Keratinocyte (primary cell): ENCODE measurements around the gene CLRN3. TPM values are rescaled to one million over a fixed set of nuclear protein-coding genes. Genes with fewer than 3 reads are reported as not detected.
A peak's percentile ranks its signal among the peaks of the same experiment; 100 is the strongest.

Experiments used
- DNase-seq: peaks from one replicate; pipeline ENCODE4 v3.0.0-alpha.2; 2011; ENCODE audit warnings: low read depth, missing footprints, low spot score
- FAIRE-seq: peaks from 2 replicates; lab custom pipeline; 2011; peaks lifted over from hg19 to GRCh38; lab: Jason Lieb, UNC
- H2AFZ ChIP-seq: 2 replicates; pipeline ENCODE4 v1.6.0; 2012; ENCODE audit warnings: low read length, control low read depth, inconsistent platforms; ENCODE audit not compliant: control insufficient read depth
- H3K27ac ChIP-seq: 2 replicates; pipeline ENCODE4 v1.5.1; 2011; ENCODE audit warnings: low read length; ENCODE audit not compliant: control insufficient read depth, insufficient read depth
- H3K27me3 ChIP-seq: 3 replicates; pipeline ENCODE4 v1.6.0; 2011; ENCODE audit warnings: low read length; ENCODE audit not compliant: control insufficient read depth, insufficient read depth; ENCODE audit errors: extremely low read depth
- H3K36me3 ChIP-seq, 2 experiments: 2 replicates in 1 of 2; 3 replicates in 1 of 2; pipeline ENCODE4 v1.5.1; 2011; ENCODE audit warnings: low read length in 2 of 2, mild to moderate bottlenecking in 1 of 2; ENCODE audit not compliant: control insufficient read depth in 2 of 2, insufficient read depth in 2 of 2; ENCODE audit errors: extremely low read depth in 1 of 2
- H3K4me1 ChIP-seq: 3 replicates; pipeline ENCODE4 v1.5.1; 2011; ENCODE audit warnings: low read length; ENCODE audit not compliant: control insufficient read depth, insufficient read depth; ENCODE audit errors: extremely low read depth
- H3K4me2 ChIP-seq: 3 replicates; pipeline ENCODE4 v1.6.0; 2011; ENCODE audit warnings: low read depth, low read length; ENCODE audit not compliant: control insufficient read depth, insufficient read depth; ENCODE audit errors: extremely low read depth
- H3K4me3 ChIP-seq, 3 experiments: fragments of 200-600 bp in 1 of 3; sonication (generic) in 1 of 3; 2 replicates in 2 of 3; 3 replicates in 1 of 3; pipeline ENCODE4 v1.5.1; 2011 to 2016; ENCODE audit warnings: low read length in 3 of 3, mild to moderate bottlenecking in 3 of 3, control low read depth in 2 of 3, inconsistent platforms in 1 of 3, low read depth in 1 of 3, mixed read lengths in 1 of 3, mixed run types in 1 of 3, moderate library complexity in 1 of 3; ENCODE audit not compliant: control insufficient read depth in 2 of 3, insufficient read depth in 2 of 3; ENCODE audit errors: extremely low read depth in 1 of 3
- H3K79me2 ChIP-seq: 2 replicates; pipeline ENCODE4 v1.6.0; 2012; ENCODE audit warnings: low read length; ENCODE audit not compliant: control insufficient read depth, insufficient read depth
- H3K9ac ChIP-seq: 3 replicates; pipeline ENCODE4 v1.6.0; 2011; ENCODE audit warnings: low read length; ENCODE audit not compliant: control insufficient read depth, insufficient read depth; ENCODE audit errors: extremely low read depth
- H3K9me1 ChIP-seq: 3 replicates; pipeline ENCODE4 v1.6.0; 2011; ENCODE audit warnings: low read length; ENCODE audit not compliant: control insufficient read depth, insufficient read depth; ENCODE audit errors: extremely low read depth
- H3K9me3 ChIP-seq: 2 replicates; pipeline ENCODE4 v1.5.1; 2012; ENCODE audit warnings: low read depth, low read length; ENCODE audit not compliant: control insufficient read depth
- H4K20me1 ChIP-seq: 3 replicates; pipeline ENCODE4 v1.6.0; 2011; ENCODE audit warnings: low read length; ENCODE audit not compliant: control insufficient read depth, insufficient read depth; ENCODE audit errors: extremely low read depth
- CTCF ChIP-seq, 3 experiments: IDR thresholded peaks in 1 of 3; conservative IDR thresholded peaks in 1 of 3; optimal IDR thresholded peaks in 1 of 3; 2 replicates in 2 of 3; 3 replicates in 1 of 3; pipeline versions ENCODE3 to v1.5.1; 2011; ENCODE audit warnings: low read length in 3 of 3, mild to moderate bottlenecking in 3 of 3, moderate library complexity in 2 of 3, control low read depth in 1 of 3, inconsistent platforms in 1 of 3; ENCODE audit not compliant: insufficient read depth in 2 of 3; ENCODE audit errors: extremely low read depth in 1 of 3
- EZH2 ChIP-seq: IDR thresholded peaks from one replicate; pipeline ENCODE4 v1.6.1; 2012; ENCODE audit warnings: inconsistent platforms, mild to moderate bottlenecking, low read length, moderate library complexity
- dilution Hi-C: fragments of 300-500 bp; cut with MboI; formaldehyde crosslinking; loops from one replicate; pipeline ENCODE4 v1.7.0; 2020; ENCODE audit warnings: low sequenced_read_pairs; ENCODE audit not compliant: extremely low pct_ligation_motif_present
- polyA plus RNA-seq, 5 experiments: library from polyadenylated mRNA; depleted of rRNA in 3 of 5; stranded (reverse) in 3 of 5; stranded (forward) in 1 of 5; unstranded in 1 of 5; fragments of >200 nt; gene quantifications; 1 replicate in 1 of 5; 2 replicates in 3 of 5; 3 replicates in 1 of 5; pipeline versions ENCODE4 v1.2.1 to v1.2.3, GENCODE V29; 2011 to 2012; ENCODE audit warnings: missing spikeins in 2 of 5, low read depth in 1 of 5, low replicate concordance in 1 of 5

CLRN3 gene
- polyA plus RNA-seq, 1 donor (not counting 4 experiments of a cell fraction or from before 2014, with no cell fraction given), result not detected

DNA sequence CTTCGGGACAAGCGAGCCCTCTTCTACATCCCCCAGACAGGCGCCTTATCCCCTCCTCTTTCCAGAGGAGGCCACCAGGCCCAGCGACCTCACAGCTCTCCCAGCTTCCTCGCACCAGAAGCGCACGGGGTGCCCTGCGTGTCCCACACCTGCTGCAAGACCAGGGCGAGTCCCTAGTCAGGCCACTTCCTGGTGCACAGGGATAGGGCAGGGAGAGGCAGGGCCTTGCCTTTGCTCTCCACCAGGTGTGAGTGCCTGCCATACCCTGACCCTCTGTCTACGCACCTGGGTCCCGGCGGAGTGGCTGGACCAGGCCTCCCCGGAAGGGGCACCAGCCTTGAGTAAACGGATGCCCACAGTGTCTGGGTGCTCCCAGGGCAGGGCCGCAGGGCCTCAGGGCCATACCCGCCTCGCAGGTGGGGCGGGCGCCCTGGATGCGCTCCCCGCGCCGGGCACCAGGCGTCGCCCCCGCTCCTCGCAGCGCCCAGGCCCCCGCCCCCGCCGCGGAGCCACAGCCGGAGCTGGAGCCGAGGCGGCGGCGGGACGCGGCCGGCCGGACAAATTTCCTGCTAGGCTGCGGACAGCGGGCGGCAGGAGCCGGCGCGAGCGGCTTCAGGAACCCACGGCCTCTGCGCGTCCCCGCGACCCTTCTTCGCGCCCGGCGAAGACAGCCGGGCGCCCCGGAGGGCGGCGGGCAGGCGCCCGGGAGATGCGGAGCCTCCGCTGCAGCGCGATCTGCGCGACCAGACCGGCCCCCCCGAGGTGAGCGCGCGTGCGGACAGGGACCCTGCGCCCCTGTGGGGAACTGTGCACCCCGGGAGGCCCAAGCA lies 14.0 kb upstream of the CLRN3 start, which contains the start of gene PTPRE:
Gene PTPRE (plus strand): TSS at position 556 of the 830 bp plus-strand sequence. CDS start 133,779 bp downstream, outside the sequence.
- Histone ChIP-seq H3K27ac (no peak within 1 kb of the TSS), H3K36me3 (no peaks in the 10 kb centered on the region), H3K4me1 (no peaks in the 10 kb centered on the region), H3K4me2 (peak within 1 kb of the TSS; percentile 64), H3K9ac (no peak within 1 kb of the TSS), H3K9me3 (no peaks in the 10 kb centered on the region), H3K9me1 (no peaks in the 10 kb centered on the region), H4K20me1 (no peaks in the 10 kb centered on the region), H2AFZ (peak within 1 kb of the TSS; percentile 36), H3K79me2 (no peaks in the 10 kb centered on the region), H3K4me3 (peak within 1 kb of the TSS in 2 of 3 experiments; percentile 30 to 65), H3K27me3 (peaks cover 35% of the 10 kb centered on the region)
- DNase-seq (no peak), FAIRE-seq (no peak)
- dilution Hi-C loops, result no loop called here
- TF ChIP-seq CTCF (optimal IDR thresholded peaks at IDR 0.05 in 1 of 3, IDR thresholded peaks at IDR 0.05 in 1 of 3, conservative IDR thresholded peaks at IDR 0.05 in 1 of 3; ENCODE audit: extremely low read depth in 1 of 3, insufficient read depth in 2 of 3, low read length in 3 of 3) (peak; percentile 61 to 90 (median 70)), EZH2 (no peak)

DNA sequence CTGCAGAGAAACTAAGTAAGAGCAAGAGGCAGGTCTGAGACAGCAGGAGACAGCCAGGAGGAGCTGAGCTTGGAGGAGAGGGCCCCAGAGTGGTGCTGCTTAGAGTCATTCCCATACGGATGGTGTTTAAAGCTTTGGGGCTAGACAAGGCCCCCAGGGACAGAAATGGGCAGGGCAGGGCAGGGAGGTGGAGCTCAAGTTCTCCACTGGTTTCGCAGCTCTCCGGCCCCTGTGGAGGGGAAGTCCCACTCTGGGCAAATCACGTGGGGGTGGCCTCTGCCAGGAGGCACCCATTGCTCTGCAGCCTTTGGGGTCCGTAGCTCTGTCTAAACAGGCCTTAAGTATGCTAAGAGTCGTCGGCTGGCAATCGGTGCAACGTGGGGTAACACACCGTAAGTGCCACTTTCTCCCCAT lies 13.1 kb upstream of the CLRN3 start:
- no peak for DNase-seq
- Histone ChIP-seq H3K9ac (no peak overlapping the region), H3K4me3 (no peak overlapping the region), H3K9me1 (no peaks in the 10 kb centered on the region), H3K4me2 (no peak overlapping the region), H3K9me3 (no peaks in the 10 kb centered on the region), H3K4me1 (no peaks in the 10 kb centered on the region), H2AFZ (no peak overlapping the region), H3K27me3 (peaks cover 35% of the 10 kb centered on the region), H3K79me2 (no peaks in the 10 kb centered on the region), H3K27ac (no peak overlapping the region), H4K20me1 (no peaks in the 10 kb centered on the region), H3K36me3 (no peaks in the 10 kb centered on the region)
- no peak for FAIRE-seq
- TF ChIP-seq CTCF (optimal IDR thresholded peaks at IDR 0.05 in 1 of 3, IDR thresholded peaks at IDR 0.05 in 1 of 3, conservative IDR thresholded peaks at IDR 0.05 in 1 of 3; ENCODE audit: extremely low read depth in 1 of 3, insufficient read depth in 2 of 3, low read length in 3 of 3), result no peak
- no peak for TF ChIP-seq EZH2
- dilution Hi-C loops, result no loop called here
